ENCODE measurements around the gene MYH6.

DNA sequence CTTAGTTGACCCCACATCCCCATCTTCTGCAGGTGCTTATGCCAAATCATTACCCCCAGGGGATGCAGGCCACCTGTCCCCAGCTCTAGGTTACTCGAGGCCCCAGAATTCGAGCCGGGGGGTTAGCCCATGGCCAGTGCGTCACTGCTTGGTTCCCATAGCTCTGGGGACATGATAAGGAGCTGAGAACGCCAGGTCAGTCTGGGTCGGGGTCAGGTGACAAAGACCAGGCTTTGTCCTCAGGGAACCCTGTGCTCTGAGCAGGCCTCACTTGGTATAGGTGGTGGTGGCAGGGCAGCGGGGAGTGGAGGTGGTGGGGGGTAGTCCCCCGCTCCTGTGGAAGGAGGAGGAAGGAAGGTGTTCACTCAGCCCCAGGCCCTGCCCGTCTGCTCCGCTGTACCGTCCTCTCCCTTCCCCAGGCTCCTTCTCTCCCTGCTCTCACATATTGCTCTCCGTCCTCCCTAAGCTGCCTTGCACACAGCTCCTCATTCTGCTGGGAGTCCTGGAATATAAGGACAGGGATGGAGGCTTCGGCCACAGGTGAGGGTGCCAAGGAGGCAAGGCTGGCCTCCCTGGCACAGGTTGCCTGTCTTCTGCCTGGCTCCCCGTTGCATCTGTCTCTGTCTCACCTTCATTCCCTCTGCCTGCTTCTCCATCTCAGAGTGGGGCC lies 2.0 kb upstream of the MYH6 start:
- TF ChIP-seq CTCF (IDR thresholded peaks at IDR 0.05; ENCODE audit: low read depth, low read length, missing input control) (no peak), GABPA (IDR thresholded peaks at IDR 0.05 in 1 of 2, conservative IDR thresholded peaks at IDR 0.05 in 1 of 2) (no peak), ATF3 (IDR thresholded peaks at IDR 0.05) (no peak), JUND (IDR thresholded peaks at IDR 0.05) (no peak), YY1 (IDR thresholded peaks at IDR 0.05) (no peak), EGR1 (IDR thresholded peaks at IDR 0.05; ENCODE audit: low read depth in 2 of 2) (no peak), SP1 (IDR thresholded peaks at IDR 0.05) (no peak), RAD21 (IDR thresholded peaks at IDR 0.05) (no peak), TAF1 (conservative IDR thresholded peaks at IDR 0.05) (no peak)
- TF ChIP-seq, protein P1, sequence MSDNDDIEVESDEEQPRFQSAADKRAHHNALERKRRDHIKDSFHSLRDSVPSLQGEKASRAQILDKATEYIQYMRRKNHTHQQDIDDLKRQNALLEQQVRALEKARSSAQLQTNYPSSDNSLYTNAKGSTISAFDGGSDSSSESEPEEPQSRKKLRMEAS (IDR thresholded peaks at IDR 0.05) = no peak
- TF ChIP-seq, protein P2, sequence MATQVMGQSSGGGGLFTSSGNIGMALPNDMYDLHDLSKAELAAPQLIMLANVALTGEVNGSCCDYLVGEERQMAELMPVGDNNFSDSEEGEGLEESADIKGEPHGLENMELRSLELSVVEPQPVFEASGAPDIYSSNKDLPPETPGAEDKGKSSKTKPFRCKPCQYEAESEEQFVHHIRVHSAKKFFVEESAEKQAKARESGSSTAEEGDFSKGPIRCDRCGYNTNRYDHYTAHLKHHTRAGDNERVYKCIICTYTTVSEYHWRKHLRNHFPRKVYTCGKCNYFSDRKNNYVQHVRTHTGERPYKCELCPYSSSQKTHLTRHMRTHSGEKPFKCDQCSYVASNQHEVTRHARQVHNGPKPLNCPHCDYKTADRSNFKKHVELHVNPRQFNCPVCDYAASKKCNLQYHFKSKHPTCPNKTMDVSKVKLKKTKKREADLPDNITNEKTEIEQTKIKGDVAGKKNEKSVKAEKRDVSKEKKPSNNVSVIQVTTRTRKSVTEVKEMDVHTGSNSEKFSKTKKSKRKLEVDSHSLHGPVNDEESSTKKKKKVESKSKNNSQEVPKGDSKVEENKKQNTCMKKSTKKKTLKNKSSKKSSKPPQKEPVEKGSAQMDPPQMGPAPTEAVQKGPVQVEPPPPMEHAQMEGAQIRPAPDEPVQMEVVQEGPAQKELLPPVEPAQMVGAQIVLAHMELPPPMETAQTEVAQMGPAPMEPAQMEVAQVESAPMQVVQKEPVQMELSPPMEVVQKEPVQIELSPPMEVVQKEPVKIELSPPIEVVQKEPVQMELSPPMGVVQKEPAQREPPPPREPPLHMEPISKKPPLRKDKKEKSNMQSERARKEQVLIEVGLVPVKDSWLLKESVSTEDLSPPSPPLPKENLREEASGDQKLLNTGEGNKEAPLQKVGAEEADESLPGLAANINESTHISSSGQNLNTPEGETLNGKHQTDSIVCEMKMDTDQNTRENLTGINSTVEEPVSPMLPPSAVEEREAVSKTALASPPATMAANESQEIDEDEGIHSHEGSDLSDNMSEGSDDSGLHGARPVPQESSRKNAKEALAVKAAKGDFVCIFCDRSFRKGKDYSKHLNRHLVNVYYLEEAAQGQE (IDR thresholded peaks at IDR 0.05) = no peak
- TF ChIP-seq, protein P3, sequence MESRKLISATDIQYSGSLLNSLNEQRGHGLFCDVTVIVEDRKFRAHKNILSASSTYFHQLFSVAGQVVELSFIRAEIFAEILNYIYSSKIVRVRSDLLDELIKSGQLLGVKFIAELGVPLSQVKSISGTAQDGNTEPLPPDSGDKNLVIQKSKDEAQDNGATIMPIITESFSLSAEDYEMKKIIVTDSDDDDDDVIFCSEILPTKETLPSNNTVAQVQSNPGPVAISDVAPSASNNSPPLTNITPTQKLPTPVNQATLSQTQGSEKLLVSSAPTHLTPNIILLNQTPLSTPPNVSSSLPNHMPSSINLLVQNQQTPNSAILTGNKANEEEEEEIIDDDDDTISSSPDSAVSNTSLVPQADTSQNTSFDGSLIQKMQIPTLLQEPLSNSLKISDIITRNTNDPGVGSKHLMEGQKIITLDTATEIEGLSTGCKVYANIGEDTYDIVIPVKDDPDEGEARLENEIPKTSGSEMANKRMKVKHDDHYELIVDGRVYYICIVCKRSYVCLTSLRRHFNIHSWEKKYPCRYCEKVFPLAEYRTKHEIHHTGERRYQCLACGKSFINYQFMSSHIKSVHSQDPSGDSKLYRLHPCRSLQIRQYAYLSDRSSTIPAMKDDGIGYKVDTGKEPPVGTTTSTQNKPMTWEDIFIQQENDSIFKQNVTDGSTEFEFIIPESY (IDR thresholded peaks at IDR 0.05) = no peak

Measured in liver (tissue), 3 donors.